GM19043 (cell line): ENCODE measurements around the gene EXD2.

Experiments
- ATAC-seq: cut with Tn5 transposase; IDR thresholded peaks from one replicate; pipeline ENCODE4 v1.9.1; 2021; ENCODE audit warnings: low read depth; ENCODE audit not compliant: unreplicated experiment

EXD2 gene

DNA sequence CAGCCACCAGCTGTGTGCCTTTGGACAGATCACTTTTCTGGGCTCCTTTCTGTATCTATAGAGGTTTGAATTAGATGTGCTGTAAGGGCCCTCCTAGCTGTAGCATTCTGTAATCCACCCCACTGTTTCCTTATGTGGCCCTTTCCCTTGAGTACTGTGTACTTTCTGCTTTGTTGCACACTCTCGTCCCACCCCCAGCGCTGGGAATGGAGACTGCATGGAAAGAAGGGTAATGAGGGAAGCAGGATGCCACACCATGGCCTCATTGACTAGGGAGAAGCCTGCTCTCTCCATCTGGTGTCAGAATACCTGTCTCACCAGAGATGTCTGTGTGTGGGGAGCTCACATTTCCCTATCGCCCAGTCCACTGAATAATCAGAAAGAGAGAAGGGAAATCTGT is 55.0 kb downstream of the EXD2 start:
- ATAC-seq: no peak

DNA sequence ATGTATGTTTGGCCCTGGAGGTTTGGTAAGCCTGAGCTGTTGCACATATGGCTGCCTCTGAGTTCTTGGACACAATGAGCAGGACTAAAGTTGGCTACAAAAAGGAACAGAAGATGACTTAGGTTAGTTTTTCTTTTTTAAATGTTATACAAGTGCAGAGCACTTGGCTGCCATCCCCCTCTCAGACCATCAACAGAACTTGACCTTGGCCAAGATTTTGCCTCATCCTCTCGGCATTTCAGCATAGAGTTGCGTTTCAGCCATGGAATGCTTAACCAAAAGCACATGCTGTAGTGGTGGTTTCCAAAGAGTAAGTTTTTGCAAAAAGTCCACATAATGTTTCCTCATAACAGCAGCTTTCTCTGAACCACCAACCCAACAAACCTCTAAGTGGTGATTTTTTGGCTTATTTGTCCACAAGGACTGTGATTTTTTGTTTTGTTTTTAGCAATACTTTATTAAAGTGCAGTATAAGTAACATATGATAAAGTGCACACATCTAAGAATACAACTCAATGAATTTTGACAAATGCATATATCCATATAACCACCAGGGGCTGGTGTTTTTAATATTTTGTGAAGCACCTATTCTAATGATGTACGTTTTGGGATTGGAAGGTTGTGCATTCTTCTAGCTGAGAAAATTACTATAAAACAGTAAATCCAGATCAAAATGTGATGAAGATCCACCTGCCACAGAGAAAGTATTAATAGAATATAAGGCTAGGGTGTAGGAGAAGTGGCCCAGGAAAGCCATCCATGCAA is 56.6 kb downstream of the EXD2 start:
- ATAC-seq: no peak

DNA sequence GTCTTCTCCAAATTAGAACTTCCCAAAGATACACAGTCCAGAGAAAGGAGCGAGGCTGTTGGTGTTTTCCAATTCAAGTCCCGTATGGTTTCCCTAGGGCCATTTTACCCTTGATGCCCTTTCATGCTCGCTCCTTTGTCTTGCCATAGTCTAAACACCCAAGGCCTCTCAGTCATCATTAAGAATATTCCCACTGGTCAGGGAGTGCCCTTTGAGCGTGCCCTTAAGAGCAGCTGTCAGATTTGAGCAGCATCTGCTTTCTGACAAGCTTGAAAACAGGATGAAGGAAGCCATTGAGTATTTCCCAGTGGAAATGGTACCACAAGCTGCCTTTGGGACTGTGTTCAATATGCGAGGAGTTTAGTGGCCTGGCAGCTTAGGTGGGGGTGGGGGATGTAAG is 58.3 kb downstream of the EXD2 start:
- ATAC-seq: no peak

DNA sequence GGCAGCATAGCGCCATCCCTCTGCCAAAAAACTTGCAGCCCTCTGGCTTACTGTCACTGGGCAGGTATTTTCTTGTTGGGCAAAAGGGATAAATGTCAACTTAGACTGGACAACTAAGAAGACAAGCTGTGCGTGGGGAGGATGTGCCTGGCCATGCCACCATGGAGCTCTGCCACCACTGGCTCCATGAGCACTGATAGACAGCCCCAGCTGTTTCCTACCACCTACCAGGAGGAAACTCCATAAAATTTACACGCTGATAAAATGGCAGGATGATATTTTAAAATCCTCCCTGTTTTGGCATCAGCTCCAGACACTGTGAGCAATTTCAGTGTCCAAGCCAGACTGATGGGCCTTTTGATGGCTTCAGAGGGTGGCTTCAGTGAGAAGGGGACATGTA is 61.6 kb downstream of the EXD2 start:
- ATAC-seq: no peak

DNA sequence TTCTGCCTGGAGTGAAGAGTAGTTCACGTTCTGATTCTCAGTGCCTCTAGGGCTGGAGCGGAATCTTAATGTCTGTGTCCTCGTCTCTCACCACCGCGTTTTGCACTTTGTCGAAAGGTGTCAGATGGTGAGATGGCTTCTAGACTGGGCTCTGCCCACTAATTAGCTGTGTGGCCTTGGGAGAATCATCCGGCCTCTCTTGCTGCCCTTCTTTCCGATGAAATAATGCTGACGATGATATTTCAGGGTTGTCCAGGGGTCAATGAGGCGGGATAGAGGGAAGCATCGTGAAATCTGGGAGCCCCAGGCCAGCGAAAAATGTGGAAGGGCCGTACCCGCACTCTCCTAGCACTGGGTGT is 67.8 kb downstream of the EXD2 start:
- ATAC-seq: no peak

DNA sequence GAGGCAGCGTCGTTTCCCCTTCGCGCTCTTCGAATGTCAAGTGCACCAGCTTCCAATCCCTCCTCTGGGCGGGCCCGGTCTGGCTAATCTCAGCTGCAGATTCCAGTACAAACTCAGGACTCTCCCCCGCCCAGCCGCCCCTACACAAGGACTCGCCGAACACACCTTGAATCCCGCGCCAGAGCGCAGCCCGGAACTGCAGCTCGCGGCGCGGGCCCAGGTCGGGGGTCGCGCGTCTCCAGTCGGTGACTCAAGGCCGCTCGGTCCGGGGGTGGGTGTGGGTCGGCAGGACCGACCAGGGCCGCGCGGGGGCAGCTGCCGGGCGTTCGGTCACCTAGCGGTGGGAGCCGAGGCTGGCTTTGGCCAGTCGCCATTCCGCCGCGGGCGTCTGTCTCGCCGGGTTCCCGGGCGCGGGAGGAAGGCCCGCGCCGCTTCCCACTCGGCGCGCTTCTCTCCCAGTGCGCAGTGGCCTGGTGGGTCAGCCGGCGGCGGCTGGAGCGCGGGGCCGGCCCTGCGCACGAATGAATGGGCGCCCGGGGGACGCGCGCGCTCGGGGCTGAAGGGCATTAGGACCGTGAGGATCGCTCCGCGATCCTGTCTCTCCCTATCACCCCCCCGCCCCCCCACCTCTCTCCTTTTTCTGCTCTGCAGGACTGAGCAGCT is 68.4 kb downstream of the EXD2 start, which contains the start of gene GALNT16:
Gene GALNT16, plus strand, starts transcription at position 632 of the 663 bp plus-strand sequence. CDS start 133 bp downstream, outside the sequence.
- no peak for ATAC-seq

DNA sequence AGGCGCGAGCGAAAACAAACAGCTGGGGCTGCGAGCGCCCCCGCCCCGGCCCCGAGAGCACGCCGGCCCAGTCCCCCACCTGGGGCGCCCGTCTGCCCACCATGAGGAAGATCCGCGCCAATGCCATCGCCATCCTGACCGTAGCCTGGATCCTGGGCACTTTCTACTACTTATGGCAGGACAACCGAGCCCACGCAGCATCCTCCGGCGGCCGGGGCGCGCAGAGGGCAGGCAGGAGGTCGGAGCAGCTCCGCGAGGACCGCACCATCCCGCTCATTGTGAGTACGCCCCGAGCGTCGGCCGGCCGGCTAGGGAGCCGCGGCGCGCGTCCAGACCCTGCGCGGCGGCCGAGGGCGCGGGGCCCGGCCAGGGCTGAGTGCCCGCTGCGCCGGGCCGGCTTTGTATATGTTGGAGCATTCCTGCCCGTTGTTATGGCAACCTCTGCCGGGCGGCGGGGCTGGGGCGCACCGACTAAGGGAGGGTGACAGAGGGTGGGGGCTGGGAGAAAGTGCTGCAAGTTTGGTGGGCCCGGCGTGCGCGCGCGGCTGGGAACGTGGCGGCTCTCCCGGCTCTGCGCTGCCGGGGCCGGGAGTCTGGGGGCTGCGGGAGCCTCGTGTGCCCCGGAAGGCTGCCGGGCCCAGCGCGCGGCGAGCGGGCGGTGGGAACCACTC is 69.0 kb downstream of the EXD2 start:
- ATAC-seq: no peak

DNA sequence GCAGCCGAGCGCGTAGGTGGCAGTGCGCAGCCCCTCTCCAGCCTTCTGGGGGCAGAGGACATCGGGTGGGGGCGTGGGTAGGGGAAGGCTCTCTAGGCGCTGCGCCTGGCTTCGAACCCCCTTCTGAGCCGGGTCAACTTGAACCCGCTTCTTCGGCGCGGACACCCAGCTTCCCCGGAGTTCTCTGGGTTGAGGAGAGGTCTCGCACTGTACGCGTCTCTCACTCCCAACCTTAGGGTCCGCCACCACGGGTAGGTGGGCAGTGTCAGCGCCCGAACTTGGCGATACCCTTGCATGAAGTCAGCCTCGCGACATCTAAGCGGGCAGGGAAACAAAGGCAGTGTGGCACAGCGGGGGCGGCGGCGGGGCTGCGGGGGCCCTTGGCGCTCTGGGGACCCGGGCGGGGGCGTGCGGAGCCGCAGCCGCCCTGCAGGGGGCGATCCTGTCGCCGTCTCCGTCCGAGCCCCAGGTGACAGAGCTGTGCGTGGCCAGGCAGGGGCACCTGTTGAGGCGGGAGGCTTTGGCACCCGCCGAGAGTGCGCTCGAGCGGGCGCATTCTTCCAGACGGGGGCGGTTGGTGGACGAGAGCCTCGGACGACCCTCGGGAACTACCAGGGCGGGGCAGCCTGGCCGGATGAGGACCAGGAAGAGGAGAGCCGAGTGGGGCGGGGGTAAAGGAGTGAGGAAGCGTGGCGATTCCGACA is 69.7 kb downstream of the EXD2 start:
- no peak for ATAC-seq

DNA sequence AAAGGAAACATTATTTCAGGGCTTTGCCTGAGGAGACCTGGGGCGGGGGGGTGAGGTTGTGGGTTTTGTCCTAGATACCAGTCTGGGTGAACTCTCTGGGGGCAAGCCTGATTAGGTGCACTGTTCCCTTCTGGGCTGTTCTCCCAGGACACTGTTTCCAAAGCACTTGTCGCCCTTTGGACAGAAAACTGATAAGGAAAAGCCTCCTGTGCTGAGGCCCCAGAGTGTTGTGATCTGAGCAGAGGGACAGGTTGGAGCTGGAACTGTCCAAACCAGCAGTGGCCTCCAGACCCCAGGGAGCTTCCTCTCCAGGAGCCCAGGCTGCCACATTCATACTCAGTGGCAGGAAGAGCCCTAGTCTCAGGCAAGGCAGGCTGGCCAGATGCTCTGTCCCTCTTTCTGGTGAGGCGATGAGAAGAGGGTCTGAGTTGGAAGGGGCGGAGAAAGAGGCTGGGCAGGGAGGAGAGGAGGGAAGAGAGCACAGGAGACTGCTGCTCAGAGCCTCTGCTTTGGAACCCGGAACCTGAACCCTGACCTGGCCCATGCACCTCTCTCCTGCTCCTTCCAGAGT is 70.5 kb downstream of the EXD2 start:
- no peak for ATAC-seq

DNA sequence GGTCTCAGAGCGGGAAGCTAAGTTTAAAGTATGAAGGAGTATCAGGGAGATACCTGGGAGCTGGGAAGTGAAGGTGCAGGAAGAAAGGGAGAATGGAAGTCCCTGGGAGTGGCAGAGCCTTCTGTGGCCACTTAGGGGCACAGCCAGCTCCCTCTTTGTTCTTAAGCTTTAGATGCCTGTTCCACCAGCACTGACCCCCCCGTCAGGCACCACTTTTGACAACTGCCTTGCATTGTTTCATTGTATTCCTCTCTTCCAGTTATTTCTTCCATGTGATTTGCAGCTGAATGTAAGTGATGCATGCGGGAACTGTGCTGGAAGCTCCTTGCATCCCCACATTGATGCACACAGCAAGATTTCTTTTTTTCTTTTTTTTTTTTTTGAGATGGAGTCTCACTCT is 71.2 kb downstream of the EXD2 start:
- ATAC-seq: no peak

DNA sequence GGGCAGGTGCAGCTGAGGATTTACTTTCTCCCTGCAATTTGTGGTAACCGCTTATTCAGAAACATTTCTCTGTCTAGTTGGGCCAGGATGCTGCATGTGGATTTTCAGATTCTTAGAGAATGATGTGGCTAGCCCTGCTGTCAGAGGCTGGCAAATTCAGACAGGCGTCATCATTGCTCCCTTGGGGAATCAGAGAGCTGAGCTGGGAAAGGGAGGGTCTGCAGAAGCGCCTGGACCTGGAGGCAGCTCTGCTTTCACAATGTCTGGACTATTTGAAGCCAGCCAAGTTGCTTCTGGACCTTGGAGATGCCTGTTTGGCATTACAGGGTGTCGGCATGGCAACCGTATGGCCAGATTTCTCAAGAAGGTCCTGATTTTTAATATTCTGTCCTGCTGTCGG is 72.1 kb downstream of the EXD2 start:
- no peak for ATAC-seq

DNA sequence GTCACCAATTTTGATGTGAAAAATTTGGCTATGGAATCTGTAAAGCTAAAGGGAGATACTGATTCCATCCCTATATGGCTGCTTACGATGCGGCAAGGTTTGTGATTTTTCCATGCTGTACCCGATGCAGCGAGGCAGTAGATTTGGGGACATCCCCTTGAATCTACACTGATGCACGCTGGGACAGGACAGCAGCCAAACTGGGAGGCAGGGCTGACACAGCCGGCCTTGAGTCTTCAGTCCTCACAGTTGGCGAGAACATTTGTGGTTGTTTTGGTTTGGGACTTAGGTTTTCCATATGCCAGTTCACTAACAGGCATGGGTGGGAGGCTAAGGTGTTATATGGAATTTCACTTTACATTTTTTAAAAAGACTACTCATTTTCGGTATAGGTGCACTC is 72.5 kb downstream of the EXD2 start:
- no peak for ATAC-seq

DNA sequence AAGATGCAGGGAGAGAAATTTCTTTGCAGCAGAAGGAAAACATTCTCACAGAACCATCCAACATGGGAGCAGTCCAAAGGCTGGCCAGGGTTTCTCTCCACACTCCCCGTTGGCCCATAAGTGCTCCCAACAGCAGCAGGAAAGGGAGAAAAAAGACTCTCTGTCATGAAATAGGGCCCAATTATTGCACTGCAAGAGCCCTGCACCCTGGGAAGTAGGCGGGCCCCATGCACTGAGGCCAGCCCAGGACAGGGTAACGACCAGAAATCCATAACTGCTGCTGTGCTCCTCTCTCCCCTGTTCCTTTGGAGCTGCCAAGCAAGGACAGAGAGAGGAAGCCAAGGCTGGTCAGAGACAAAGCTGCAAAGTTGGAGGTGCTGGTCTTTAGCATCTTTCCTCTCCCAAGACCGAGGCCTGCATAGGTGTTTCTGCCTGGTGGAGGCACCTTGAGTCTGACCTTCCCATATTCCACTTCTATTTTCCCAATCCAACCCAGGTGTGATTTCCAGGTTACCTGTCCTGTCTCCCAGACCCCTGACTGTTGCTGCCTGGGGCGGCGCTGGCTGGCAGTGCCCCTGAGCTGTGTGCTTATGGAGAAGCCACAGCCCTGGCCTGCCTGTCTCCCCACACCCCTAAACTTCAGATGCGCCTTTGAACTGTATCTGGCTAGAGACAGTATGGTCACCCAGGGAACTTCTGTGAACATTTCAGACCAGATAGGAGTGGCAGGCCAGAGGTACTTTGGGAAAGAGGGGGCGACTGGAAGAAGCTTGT is 75.5 kb downstream of the EXD2 start:
- ATAC-seq: no peak

DNA sequence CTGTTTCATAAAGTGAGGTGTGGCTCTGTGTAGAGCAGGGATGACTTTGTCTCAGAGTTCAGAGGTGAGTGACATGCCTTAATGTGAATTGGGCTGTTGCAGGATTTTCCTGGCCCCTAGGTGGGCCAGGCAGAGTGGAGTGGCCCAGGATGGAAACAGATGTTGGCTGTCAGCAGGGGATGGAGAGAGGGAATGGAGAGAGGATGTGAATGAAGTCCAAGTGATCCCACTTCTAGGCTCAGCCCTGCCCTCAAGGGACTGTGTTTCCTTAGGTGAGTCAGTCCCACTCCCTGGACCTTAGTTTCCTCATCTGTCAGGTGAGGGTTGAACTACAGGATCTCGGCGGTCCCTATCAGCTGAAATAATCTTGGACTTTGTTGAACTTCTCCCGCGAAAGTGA is 76.2 kb downstream of the EXD2 start:
- no peak for ATAC-seq

DNA sequence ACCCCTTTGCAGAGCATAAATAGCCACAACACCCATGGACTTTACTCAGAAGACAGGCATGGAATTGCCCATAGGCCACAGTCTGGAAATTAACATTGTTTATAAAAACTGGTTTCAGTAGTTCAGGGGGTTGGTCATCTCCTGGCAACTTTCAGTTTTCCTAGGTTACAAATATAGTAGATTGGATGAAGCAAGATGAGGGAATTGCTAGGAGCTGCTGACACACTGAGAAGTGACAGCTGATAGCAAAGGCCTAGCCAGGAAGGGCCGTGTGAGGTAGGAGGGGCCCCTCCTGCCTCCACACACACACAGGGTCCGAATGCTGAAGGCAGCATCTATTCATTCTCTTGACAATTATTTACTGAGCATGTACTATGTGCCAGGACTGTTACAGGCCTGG is 76.9 kb downstream of the EXD2 start:
- no peak for ATAC-seq

DNA sequence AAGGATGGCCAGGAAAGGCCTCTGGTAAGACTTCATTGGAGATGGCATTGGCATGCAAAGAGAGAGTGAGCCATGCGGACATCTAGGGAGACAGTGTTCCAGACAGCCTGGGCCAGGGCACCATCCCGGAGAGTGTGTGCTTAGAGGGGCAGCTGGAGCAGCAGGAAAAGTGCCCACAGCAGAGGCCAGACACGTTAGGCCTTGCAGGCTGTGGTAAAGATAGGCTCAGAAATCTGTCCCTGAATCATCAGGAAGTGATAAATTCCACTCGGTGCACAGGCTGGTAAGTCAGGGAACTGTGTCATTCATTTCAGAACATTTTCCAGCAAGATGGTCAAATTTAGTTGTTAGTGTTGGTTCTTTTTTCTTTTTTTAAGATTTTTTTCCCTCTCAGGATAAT is 77.5 kb downstream of the EXD2 start:
- no peak for ATAC-seq

DNA sequence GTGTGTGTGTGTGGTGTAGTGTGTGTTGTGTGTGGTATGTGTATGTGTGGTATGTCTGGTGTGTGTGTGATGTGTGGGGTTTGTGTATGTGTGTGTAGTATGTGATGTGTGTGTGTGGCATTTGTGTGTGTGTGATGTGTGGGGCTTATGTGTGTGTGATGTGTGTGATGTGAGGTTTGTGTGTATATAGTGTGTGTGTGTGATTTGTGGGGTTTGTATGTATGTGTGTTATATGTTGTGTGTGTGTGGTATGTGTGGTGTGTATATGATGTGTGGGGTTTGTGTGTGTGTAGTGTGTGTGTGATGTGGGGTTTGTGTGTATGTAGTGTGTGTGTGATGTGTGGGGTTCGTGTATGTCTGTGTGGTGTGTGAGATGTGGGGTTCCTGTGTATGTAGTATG is 78.1 kb downstream of the EXD2 start:
- no peak for ATAC-seq

DNA sequence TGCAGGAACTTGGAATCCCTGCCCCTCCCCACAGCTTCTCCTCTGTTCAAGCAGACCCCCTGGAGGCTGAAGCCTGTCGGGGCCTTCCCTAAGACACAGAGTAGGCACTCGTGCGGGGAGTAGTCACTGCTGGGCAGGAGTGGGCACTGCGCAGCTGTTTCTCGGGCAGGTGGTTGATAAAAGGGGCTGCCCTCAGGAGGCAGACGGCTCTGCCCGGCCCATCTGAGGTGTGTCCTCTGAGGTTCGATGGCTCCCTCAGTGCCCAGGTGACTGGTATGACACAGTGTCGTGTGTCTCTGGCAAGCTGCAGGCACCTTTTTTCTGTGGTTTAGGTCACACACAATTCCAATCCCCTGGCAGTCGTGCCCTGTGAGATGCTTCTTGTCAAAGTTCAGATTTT is 78.8 kb downstream of the EXD2 start:
- ATAC-seq: no peak

DNA sequence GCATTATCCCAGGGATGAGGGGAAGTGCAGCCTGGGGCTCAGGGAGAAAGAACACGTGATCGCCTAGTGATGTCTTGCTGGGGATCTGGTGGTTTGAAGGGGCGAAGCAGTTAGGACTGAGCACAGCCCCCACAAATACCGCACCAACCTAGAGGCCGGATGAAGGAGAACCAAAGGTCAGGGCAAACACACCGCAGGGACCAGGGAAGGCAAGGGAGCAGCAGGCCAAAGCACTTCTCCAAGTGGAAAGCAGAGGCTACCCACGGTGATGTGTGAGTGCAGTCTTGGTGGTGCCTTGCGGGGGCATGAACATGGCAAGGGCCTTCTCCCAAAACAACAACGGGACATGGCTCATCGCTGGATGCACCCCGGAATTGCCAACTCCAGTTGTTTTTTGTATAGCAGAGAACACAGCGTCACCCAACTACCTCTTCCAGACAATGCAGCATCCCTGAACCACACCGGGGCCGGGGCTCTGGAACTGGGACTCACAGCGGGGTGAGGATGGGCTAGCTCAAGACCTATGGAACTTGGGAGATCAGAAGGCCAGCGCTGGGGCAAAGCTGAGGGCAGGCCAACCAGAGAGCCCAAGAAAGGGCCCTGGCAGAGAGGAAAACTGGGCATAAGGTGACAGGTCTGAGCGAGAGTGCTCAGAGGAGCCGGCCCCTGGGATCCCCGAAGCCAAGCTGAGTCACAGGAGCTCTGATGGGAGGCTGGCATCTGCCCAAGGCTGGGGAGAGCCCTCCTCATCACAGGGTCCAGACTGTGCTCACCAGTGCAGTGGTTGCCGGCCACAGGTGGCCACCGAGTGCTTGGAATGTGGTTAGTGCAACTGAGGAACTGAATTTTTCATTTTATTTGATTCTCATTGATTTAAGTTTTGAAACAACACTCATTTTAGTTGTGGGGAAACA is 79.8 kb downstream of the EXD2 start:
- no peak for ATAC-seq
